WTC11 (cell line): ENCODE results near the gene NXPH4. TPM values are rescaled to one million over a fixed set of nuclear protein-coding genes. Genes with fewer than 3 reads are reported as not detected.

Source experiments
- ATAC-seq: fragments of 200-7000 bp; cut with Tn5 transposase; 2 replicates; pipeline ENCODE4 v1.10.0; 2021; ENCODE audit warnings: mild to moderate bottlenecking, moderate library complexity
- CTCF ChIA-PET: fragments of 300-600 bp; sonication (Branson Sonifier 250); formaldehyde crosslinking; loops from one replicate; lab custom pipeline; 2021; ENCODE audit warnings: antibody characterized with exemption; lab: Charles Lee
- POLR2A ChIA-PET: fragments of 350-600 bp; sonication (Branson Sonifier 250); formaldehyde crosslinking; loops from one replicate; lab custom pipeline; 2021; ENCODE audit warnings: antibody characterized with exemption; lab: Charles Lee
- DNase-seq: peaks from one replicate; pipeline ENCODE4 v3.0.0; 2021; ENCODE audit warnings: low spot score
- H3K27ac Mint-ChIP-seq: 2 replicates; pipeline ENCODE4 v1.8.0; 2021; ENCODE audit warnings: mixed read lengths
- H3K27me3 Mint-ChIP-seq: 2 replicates; pipeline ENCODE4 v1.8.0; 2021; ENCODE audit warnings: low read depth, mild to moderate bottlenecking, moderate library complexity, mixed read lengths
- H3K36me3 Mint-ChIP-seq: 2 replicates; pipeline ENCODE4 v1.8.0; 2021; ENCODE audit warnings: mixed read lengths
- H3K4me1 Mint-ChIP-seq: 2 replicates; pipeline ENCODE4 v1.8.0; 2022; ENCODE audit warnings: mixed read lengths
- H3K4me3 Mint-ChIP-seq: 2 replicates; pipeline ENCODE4 v1.8.0; 2021; ENCODE audit warnings: mild to moderate bottlenecking, moderate library complexity, mixed read lengths
- H3K9me3 Mint-ChIP-seq: 2 replicates; pipeline ENCODE4 v1.8.0; 2021; ENCODE audit warnings: mixed read lengths
- ATF2 ChIP-seq: sonication (generic); formaldehyde crosslinking; IDR thresholded peaks from 2 replicates; pipeline ENCODE4 v1.8.1; 2022; ENCODE audit warnings: low read depth, missing genetic modification reagents, borderline replicate concordance
- CREB1 ChIP-seq: sonication (generic); formaldehyde crosslinking; IDR thresholded peaks from 2 replicates; pipeline ENCODE4 v1.8.0; 2023; ENCODE audit warnings: mild to moderate bottlenecking, missing genetic modification reagents
- CTCF ChIP-seq: fragments of 200-600 bp; IDR thresholded peaks from 2 replicates; pipeline ENCODE4 v1.8.0; 2022; ENCODE audit warnings: antibody characterized with exemption
- EMX1 ChIP-seq: fragments of 250-450 bp; sonication (Bioruptor Pico); IDR thresholded peaks from 2 replicates; pipeline ENCODE4 v1.8.0; 2021; ENCODE audit warnings: mild to moderate bottlenecking
- ETV6 ChIP-seq: sonication (generic); formaldehyde crosslinking; IDR thresholded peaks from 2 replicates; pipeline ENCODE4 v1.8.1; 2022; ENCODE audit warnings: mild to moderate bottlenecking, missing genetic modification reagents
- GTF2I ChIP-seq: fragments of 250-450 bp; sonication (Bioruptor Pico); conservative IDR thresholded peaks from 2 replicates; pipeline ENCODE4 v1.4.0; 2021; ENCODE audit warnings: mild to moderate bottlenecking
- JUN ChIP-seq: sonication (generic); formaldehyde crosslinking; IDR thresholded peaks from 2 replicates; pipeline ENCODE4 v1.8.0; 2023; ENCODE audit warnings: mild to moderate bottlenecking, missing genetic modification reagents
- NFATC4 ChIP-seq: fragments of 250-450 bp; sonication (Bioruptor Pico); IDR thresholded peaks from 2 replicates; pipeline ENCODE4 v1.9.0; 2021; ENCODE audit warnings: mild to moderate bottlenecking
- PREB ChIP-seq: sonication (generic); formaldehyde crosslinking; IDR thresholded peaks from 2 replicates; pipeline ENCODE4 v1.8.1; 2022; ENCODE audit warnings: mild to moderate bottlenecking, missing genetic modification reagents, moderate library complexity, borderline replicate concordance
- RELA ChIP-seq: sonication (generic); formaldehyde crosslinking; IDR thresholded peaks from 2 replicates; pipeline ENCODE4 v1.8.1; 2022; ENCODE audit warnings: missing genetic modification reagents, mild to moderate bottlenecking, borderline replicate concordance
- SOX15 ChIP-seq: fragments of 250-450 bp; sonication (Bioruptor Pico); IDR thresholded peaks from 2 replicates; pipeline ENCODE4 v1.9.0; 2021; ENCODE audit warnings: mild to moderate bottlenecking
- SP1 ChIP-seq: sonication (generic); formaldehyde crosslinking; conservative IDR thresholded peaks from 2 replicates; pipeline ENCODE4 v1.8.1; 2022; ENCODE audit warnings: missing genetic modification reagents
- TCF7 ChIP-seq: sonication (generic); formaldehyde crosslinking; IDR thresholded peaks from 2 replicates; pipeline ENCODE4 v1.8.0; 2022; ENCODE audit warnings: mild to moderate bottlenecking, low read depth, missing genetic modification reagents, moderate library complexity
- TEAD1 ChIP-seq: sonication (generic); formaldehyde crosslinking; IDR thresholded peaks from 2 replicates; pipeline ENCODE4 v1.8.0; 2022; ENCODE audit warnings: mild to moderate bottlenecking, missing genetic modification reagents
- TEAD4 ChIP-seq: sonication (generic); formaldehyde crosslinking; IDR thresholded peaks from 2 replicates; pipeline ENCODE4 v1.8.0; 2022; ENCODE audit warnings: mild to moderate bottlenecking, missing genetic modification reagents
- ZNF263 ChIP-seq: sonication (generic); formaldehyde crosslinking; IDR thresholded peaks from 2 replicates; pipeline ENCODE4 v1.8.1; 2022; ENCODE audit warnings: low read depth, mild to moderate bottlenecking, moderate library complexity, missing genetic modification reagents
- ZNF317 ChIP-seq: sonication (generic); formaldehyde crosslinking; IDR thresholded peaks from 2 replicates; pipeline ENCODE4 v1.8.1; 2023; ENCODE audit warnings: low read depth, mild to moderate bottlenecking, moderate library complexity, missing genetic modification reagents, borderline replicate concordance
- total RNA-seq: library from RNA; stranded (reverse); gene quantifications from 3 replicates; pipeline ENCODE4 v1.2.3, GENCODE V29; 2021
- TF ChIP-seq, protein P1 (sequence below): sonication (generic); formaldehyde crosslinking; IDR thresholded peaks from 2 replicates; pipeline ENCODE4 v1.8.1; 2023; ENCODE audit warnings: mild to moderate bottlenecking, moderate library complexity, missing genetic modification reagents
- TF ChIP-seq, protein P2 (sequence below): sonication (generic); formaldehyde crosslinking; IDR thresholded peaks from 2 replicates; pipeline ENCODE4 v1.8.1; 2023; ENCODE audit warnings: mild to moderate bottlenecking, missing genetic modification reagents, borderline replicate concordance

Gene NXPH4
- total RNA-seq, 1 experiment from 2014 or later = 4.9 TPM

- H3K4me1 Mint-ChIP-seq = peaks cover 66% of the 10 kb centered on the region
- DNase-seq = peak; percentile 94
- peak; percentile 8 for ATAC-seq
- no peaks in the 10 kb centered on the region for H3K36me3 Mint-ChIP-seq
- peaks cover 56% of the 10 kb centered on the region for H3K27me3 Mint-ChIP-seq
- ChIA-PET POLR2A (interaction anchor here (0.6 to 9.7 kb wide), 7 partner anchors 14 to 218 kb away, joined by 3 to 97 read pairs (median 7); partner anchors contain the start of genes NXPH4 and SHMT2), CTCF (interaction anchor here (0.6 to 18.5 kb wide), 50 partner anchors 8 to 1235 kb away, joined by 3 to 660 read pairs (median 6); partner anchors contain the start of genes GLI1, INHBC, INHBE and LRP1)
- H3K27ac Mint-ChIP-seq = no peak overlapping the region
- no peaks in the 10 kb centered on the region for H3K9me3 Mint-ChIP-seq
- no peak for TF ChIP-seq ATF2
- TF ChIP-seq CTCF = peak; percentile 55; the same call in 1 of the 2 replicates
- TF ChIP-seq ETV6 (CRISPR knock-in tag) = 0 out of 2 replicates have a peak, but pooled peaks have one; percentile 28
- peak; percentile 82 for TF ChIP-seq SP1 (CRISPR knock-in tag)
- TF ChIP-seq, protein P1, sequence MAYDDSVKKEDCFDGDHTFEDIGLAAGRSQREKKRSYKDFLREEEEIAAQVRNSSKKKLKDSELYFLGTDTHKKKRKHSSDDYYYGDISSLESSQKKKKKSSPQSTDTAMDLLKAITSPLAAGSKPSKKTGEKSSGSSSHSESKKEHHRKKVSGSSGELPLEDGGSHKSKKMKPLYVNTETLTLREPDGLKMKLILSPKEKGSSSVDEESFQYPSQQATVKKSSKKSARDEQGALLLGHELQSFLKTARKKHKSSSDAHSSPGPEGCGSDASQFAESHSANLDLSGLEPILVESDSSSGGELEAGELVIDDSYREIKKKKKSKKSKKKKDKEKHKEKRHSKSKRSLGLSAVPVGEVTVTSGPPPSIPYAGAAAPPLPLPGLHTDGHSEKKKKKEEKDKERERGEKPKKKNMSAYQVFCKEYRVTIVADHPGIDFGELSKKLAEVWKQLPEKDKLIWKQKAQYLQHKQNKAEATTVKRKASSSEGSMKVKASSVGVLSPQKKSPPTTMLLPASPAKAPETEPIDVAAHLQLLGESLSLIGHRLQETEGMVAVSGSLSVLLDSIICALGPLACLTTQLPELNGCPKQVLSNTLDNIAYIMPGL (CRISPR knock-in tag) = peak; percentile 5; the same call in 1 of the 2 replicates
- peak overlapping the region; percentile 83 for H3K4me3 Mint-ChIP-seq
Measured at GRCh38 chr12:57243521-57244311, 27.1 kb downstream of the NXPH4 start.

DNA sequence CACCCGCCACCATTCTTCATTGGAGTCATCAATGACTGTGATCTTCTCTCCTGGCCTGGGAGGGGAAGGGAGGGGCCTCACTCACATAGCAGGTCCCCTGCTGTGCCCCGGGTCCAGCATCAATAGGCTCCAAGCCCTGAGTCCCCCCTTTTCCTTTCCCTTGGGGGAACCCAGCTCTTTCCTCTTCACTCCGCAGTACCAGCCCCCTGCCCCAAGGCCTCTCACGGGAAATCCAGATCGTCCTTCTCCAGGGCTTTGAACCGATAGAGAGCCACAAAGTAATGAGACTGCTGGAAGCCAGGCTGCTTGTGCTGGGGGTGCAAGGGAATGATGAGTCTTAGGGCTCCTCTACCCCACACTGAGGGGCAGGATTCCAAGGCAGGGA is 27.7 kb downstream of the NXPH4 start:
- peak overlapping the region; percentile 83 for H3K4me3 Mint-ChIP-seq
- CTCF ChIA-PET = interaction anchor here (0.8 to 18.5 kb wide), 10 partner anchors 10 to 215 kb away, joined by 3 to 660 read pairs (median 10); partner anchors contain the start of genes INHBE, NXPH4 and SHMT2

More for the DNA sequence above, 27.7 kb downstream of the NXPH4 start:
- H3K27ac Mint-ChIP-seq = no peak overlapping the region
- DNase-seq (peak; percentile 7), ATAC-seq (no peak)
- TF ChIP-seq, protein P2, sequence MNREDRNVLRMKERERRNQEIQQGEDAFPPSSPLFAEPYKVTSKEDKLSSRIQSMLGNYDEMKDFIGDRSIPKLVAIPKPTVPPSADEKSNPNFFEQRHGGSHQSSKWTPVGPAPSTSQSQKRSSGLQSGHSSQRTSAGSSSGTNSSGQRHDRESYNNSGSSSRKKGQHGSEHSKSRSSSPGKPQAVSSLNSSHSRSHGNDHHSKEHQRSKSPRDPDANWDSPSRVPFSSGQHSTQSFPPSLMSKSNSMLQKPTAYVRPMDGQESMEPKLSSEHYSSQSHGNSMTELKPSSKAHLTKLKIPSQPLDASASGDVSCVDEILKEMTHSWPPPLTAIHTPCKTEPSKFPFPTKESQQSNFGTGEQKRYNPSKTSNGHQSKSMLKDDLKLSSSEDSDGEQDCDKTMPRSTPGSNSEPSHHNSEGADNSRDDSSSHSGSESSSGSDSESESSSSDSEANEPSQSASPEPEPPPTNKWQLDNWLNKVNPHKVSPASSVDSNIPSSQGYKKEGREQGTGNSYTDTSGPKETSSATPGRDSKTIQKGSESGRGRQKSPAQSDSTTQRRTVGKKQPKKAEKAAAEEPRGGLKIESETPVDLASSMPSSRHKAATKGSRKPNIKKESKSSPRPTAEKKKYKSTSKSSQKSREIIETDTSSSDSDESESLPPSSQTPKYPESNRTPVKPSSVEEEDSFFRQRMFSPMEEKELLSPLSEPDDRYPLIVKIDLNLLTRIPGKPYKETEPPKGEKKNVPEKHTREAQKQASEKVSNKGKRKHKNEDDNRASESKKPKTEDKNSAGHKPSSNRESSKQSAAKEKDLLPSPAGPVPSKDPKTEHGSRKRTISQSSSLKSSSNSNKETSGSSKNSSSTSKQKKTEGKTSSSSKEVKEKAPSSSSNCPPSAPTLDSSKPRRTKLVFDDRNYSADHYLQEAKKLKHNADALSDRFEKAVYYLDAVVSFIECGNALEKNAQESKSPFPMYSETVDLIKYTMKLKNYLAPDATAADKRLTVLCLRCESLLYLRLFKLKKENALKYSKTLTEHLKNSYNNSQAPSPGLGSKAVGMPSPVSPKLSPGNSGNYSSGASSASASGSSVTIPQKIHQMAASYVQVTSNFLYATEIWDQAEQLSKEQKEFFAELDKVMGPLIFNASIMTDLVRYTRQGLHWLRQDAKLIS (CRISPR knock-in tag) = no peak
- TF ChIP-seq RELA (CRISPR knock-in tag) (no peak), NFATC4 (CRISPR knock-in tag) (no peak), CREB1 (CRISPR knock-in tag) (no peak), EMX1 (CRISPR knock-in tag) (no peak), TEAD4 (CRISPR knock-in tag) (no peak), SOX15 (no peak), PREB (CRISPR knock-in tag) (no peak), GTF2I (no peak), JUN (CRISPR knock-in tag) (no peak), TCF7 (no peak), TEAD1 (CRISPR knock-in tag) (no peak), ZNF263 (CRISPR knock-in tag) (no peak), ZNF317 (CRISPR knock-in tag) (no peak)
- peaks cover 51% of the 10 kb centered on the region for H3K27me3 Mint-ChIP-seq
- POLR2A ChIA-PET = interaction anchor here (9.7 kb wide), 1 partner anchor 20 kb away, joined by 97 read pairs; no protein-coding TSS in a partner anchor
- no peaks in the 10 kb centered on the region for H3K9me3 Mint-ChIP-seq
- H3K4me1 Mint-ChIP-seq = peaks cover 69% of the 10 kb centered on the region
- no peaks in the 10 kb centered on the region for H3K36me3 Mint-ChIP-seq
